ENCODE measurements around the gene ANKFN1.
"Not testable (repeated sequence)": the region's sequence is repeated elsewhere in the genome, so short reads cannot be mapped to it uniquely, and the experiment has no call there.

ANKFN1 gene

DNA sequence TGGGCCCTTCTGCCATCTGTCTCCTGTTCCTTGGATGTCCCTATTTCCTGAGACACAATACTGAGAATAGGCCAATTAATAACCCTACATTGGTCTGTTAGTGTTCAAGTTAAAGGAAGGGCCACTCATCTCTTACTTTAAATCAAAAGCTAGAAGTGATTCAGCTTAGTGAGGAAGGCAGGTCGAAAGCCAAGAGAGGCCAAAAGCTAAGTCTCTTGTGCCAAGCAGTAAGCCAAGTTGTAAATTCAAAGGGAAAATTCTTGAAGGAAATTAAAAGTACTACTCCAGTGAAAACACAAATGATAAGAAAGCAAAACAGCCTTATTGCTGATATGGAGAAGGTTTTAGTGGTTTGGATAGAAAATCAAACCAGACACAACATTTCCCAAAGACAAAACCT, 28.8 kb downstream of the ANKFN1 start:
- DNase-seq = no peak

DNA sequence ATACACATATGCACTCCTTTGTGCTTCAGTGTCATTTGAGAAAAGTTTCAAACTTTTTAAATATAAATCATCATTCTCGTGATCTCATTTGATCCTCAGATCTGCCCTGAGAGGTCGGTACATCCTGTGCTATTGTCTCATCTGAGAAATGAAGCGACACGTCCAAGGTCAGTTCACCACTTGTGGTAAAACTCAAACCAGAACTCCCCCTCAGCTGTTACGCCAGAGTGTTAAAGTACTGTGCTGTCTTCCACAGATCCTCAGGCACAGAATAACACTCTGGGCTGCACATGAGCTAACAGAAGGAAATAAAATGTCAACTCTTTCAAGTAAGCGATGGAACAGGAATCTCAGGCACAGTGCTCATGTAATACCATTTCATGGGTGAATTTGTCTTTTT, 31.4 kb downstream of the ANKFN1 start:
- DNase-seq = no peak

DNA sequence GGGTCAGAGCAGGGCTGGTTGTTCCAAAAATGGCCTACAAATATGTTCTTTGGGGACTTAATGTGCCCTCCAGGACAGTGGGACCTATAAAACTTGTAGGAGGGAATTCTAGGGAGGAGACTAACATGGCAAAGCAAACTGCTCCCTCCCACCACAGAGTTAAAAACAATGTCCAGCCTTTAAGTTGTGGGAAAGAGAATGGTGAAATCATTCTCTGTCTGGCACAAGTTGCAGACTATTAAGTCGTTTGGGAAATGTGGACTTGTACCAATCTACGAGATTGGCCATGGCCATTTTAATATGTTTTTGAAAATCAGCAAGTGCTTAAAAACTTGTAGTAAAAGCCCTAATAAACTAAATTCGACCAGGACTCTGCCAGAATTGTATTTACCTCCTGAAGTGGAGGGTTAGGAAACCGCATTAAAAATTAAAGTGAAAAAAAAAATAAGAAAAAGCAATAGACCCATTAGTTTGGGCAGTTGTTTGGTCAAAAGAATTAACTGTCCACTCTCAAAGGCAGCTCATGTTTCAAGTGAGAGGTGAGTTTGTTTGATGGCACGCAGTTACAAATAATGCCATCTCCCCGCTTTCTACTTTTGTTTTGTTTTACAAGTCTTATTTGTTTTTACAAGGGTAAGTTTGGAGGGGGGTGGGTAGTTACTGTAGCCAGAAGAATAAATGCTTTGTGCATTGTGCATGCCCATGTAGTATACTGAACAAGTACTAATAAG, 32.4 kb downstream of the ANKFN1 start:
- no peak for DNase-seq

DNA sequence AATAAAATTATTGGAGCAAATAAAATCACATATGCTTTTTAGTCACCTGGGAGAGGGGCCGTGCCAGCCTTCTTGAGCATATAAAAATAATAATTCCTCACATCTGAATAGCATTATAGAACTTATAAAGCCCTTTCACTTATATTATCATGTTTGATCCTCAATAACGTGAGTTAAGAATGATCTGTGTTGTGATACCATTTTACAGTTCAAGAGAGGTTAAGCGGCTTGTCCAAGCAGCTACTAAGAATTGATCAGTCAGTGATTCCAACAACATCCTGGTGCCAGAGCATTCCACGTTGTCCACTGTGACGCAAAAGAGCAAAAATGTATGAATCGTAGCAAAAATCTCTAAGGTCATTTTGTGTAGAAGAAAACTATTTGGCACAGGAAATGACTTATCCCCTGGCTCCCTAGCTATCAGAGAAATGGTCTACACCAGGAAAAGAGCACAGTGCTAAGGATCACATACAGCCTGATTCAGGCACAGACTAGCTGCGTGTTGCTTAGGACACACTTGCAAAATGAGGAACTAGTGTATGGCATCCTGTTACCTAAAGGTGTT, 33.0 kb downstream of the ANKFN1 start:
- no peak for DNase-seq

DNA sequence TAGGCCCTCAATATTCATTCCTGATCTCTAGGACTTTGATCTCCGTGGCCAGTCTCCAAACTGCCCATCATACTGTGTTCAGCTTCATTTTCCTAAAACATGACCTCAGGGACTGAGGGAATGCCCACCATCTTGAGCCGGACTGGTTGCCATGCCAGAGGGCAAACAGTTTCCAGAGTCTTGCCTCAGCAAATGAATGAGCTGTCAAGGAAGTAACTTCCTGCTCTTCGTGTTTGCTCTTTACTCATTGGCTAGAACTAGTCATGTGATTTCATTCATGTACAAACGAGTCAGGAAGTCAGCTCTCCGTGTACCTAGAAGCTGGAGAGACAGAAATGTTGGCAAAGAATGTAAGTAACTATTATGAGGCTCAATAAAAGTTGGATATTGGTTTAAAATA, 50.2 kb downstream of the ANKFN1 start:
- DNase-seq = no peak

DNA sequence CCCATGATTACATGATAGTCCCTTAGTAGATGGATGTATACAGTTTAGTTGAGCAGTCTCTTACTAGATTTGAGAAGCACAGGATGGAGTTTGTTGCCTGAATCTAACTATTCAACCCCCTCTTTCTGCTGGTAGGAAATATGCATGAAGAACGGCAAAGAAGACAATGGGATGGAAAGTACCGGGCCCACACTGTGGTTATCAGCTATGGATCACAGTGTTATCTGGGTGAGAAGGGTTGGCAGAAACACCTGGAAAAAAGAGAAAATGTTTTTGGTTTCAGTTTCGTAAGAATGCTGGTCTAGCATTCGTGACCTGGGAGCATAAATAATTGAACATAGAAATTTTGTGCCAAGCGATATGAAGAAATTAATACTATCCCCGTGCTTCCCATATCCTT, 53.1 kb downstream of the ANKFN1 start:
- no peak for DNase-seq

DNA sequence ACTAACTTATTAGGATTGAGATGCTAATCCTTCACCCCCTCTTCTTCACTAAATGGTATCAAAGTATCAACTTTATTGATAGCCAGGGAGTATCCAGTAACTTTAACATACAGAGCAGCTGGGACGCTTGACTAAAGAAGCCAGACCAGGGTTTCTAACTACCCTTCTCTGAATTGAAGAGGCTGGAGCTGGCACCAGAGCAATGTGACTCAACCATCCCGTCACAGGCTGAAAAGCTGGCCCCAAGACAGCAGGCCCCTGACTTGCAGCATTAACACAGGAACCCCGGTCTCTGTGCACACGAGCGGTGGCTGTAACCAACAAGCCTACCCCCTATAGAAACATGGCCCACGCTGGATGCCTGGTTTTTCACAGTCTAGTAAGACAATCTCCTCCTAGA, 59.8 kb downstream of the ANKFN1 start:
- DNase-seq = no peak

DNA sequence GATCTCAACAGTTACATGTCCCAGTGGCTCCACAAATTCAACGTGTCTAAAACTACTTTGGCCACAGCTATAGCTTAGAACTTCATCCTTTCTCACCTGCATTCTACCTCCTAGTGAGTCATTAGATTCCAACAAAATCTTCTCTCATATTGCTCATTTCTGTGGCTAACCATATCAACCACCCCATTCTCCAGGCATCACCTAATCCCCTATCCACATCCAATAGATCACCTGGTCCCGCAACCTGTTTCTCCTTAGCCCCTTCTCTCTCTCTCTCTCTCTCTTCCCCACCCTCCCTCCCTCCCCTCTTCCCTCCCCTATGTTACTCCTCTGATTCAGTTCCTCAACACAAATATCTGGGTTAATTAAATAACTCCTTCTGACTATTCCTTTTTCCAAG, 64.6 kb downstream of the ANKFN1 start:
- no peak for DNase-seq

DNA sequence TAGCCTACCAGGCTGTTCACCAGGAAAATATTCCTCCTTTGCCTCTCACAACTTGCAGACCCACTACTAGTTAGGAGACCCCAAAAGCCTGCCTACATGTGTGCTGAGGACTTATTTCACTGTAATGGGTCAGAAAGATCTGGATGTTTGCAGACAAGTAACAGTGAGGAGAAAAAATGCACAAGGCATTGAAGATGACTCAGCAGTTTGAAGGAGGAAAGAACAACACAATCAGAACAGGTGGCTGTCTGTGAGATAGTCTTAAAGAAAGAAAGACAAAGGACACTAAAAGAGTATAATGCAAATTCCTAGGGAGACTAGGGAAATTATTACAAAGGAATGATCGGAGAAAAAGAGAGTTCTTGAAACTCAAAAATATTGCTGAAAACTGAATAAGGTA, 69.0 kb downstream of the ANKFN1 start:
- no peak for DNase-seq

DNA sequence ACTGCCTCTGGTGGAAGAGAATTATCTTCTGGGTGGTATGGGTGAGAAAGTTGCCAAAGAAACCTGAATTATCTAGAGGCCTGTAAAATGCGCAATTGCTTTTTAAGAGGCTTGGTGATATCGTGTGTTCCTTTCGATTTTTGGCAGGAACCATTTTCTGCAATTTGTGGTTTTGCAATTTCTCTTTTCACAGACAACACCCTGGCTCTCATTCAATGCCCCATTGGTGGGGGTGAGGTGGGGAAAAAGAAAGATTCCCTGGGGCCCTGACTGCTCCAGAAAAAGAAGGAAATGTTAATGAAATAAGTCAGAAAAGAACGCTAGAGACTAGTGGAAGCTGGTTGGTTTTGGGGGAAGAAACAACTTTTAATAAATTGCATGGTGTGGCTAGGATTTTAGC, 77.4 kb downstream of the ANKFN1 start:
- DNase-seq = no peak

DNA sequence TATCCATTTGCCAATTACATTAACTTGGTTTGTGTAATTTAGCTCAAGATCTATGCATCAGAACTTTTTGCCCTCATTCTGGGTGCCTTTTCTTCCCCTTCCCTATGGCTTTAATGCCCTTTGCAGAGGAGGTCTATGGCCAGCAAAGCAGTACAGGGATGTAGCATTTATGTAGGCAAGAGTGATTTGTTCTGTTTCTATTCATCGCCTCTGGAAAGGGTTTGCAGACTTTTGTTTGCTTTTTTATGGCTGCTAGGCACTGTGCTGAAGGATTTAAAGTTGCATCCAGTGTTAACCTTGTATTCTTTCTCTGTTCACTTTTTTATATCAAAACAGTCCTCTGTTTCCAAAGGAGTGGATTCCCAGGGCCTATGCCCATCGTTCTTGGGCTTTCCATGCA, 78.0 kb downstream of the ANKFN1 start:
- no peak for DNase-seq

DNA sequence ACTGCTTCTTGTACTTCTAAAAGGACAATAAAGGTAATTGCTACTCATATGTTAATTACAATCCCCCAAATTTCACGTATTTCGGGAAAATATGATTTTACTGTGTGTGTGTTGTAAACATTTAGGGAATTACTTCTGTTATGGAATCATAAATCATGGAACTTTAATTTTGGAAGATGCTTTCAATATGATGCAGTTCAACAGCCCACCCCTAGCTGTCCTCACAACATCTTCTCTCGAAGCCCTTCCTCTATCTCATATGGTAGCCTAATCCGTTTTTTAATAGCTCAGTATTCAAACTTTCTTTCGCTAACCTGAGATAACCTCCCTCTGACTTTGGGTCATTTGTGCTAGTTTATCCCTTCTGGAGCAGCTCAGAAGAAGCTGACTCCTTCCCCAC, 78.4 kb downstream of the ANKFN1 start:
- DNase-seq = no peak

DNA sequence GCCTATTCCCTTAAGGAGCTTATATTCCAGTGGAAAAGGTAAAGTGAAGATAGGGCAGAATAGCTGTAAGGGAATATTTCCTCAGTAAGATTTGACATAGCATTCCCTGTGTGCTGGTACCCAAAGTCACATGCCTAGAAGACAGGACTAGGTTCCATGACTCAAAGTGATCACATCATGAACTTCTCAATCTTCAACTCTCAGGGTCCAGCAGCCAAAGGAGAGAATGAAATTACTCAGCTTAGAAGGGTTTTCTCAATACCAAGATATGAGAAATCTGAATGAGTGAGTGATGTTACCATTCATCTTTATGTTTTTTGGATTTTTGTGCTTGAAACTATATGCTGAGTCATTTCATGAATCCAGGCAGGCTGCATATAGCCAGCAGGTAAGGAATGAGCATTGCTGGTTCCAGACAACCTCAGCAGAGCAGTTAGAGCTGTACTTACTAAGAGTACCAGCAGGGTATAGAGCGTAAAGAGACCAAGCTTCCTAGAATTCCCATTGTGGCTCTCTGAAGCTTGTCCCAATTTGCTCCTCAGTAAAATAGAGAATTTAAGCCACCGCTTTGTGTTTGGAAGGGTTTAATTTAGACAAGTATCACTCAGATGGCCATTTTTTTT, 91.1 kb downstream of the ANKFN1 start:
- DNase-seq = no peak

DNA sequence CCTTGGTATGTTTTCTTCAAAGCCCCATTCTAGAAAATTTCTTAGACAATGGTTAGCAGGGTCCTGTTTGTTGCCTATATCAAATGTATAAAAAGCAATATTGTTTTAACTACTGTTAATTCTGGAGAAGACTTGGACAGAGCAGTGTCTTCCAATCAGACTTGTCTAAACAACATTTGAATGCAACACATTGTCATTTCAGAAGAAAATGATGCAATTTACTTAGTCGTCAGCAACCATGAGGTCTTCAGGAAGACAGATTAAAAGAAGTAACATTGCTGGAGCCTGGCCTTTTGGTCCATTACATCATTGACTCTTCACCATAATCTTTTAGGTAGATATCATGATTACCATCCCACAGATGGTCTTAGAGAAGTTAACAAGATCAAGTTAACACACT, 94.5 kb downstream of the ANKFN1 start:
- no peak for DNase-seq

DNA sequence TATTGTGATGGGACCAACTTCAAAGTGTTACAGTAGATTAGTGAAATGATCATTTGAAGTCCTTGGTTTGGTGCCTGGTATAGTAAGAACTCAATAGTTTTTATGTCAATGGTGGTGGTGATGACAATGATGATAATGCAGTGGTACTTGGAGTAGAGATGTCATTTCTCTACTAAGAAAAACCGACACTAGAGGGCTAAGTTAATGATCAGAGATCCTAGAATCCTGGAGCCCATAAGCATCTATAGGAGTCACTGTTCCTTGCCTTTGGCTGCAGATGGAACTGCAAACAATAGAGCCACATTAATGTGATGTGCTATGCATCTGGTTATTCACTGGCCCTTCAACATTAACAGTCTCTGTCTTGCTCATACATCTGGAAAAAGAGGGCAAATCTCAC, 103.8 kb downstream of the ANKFN1 start:
- DNase-seq = no peak

DNA sequence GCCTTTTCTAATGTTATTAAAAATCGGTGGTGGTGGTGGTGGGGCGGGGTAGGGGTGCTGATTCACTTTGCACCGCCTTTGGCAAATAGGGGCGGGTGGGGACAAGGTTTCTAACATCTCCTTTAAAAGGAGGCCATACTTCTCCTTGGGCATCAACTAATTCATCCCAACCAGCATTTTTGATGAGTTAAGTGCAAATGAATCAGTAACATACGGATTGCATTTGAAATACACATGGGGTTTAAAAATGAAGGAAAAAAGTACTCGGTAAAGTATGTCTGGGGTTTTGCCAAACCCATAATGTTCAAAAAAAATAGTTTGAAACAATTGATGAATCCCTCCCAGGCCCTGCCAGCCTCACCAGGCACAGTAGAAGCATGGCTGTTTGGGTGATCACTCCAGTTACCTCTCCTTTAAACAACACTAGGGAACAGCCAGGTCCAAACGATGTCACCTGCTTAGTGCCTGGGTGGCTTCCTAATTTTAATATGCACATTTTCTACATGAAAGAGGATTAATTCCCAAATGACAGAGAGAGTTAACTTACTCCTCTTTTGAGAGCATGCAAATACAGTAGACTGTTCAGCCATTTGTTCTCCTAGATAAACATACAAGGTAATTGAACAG, 107.2 kb downstream of the ANKFN1 start:
- no peak for DNase-seq

DNA sequence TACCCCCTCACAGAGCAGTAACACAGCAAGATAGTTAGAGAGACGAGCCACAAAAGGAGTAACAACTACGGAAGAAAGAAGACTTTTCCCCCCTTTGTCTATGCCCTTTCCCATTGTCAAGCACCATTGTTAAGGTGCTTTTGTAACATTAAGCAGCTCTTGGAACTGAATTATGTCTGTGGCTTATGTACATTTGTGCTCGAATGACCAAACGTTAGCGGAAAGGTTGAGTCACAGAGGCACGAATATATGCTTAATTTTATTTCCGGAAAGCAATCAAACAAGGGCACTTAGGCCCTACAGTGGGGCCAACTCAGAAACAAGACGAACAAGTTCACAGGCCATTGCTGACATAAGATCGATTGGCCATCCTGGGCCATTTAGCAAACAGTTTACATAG, 109.5 kb downstream of the ANKFN1 start:
- no peak for DNase-seq

DNA sequence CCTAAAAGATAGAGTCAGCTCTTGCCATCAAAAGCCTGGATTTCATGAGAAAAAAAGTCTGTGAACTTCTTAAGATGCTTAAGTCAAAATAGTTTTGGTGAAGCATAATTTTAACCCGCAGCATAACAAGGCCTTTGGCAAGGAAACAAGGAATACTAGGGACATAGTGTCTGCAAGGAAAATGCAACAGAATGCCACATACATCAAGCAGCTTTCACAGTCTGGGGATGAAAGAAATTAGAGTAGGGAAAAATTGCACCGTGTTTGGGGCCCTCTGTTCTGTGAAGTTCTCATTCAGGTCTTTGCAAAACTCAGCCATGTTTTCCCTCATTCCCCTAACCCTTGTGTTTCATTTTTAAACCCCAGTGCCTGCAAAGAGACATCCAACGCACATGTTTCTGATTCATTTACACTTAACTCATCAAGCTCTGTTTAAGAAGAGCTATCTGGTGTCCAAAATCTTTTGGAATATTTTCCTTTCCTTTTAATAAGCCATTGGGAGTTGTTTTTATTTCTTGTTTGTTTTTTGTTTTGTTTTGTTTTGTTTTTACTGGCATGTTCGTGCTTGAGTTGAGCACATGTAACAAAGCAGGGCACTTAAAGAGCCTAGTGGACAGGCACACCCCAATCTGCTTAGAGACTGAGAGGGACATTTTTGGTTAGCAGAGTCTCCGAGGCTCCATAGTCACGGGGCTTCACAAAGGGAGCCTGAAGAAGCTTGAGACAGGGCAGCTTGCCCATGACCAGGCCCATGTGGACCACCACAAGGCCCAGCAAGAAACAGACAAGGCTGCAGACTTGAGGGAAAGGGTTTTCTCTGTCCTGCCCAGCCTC, 116.5 kb downstream of the ANKFN1 start:
- no peak for DNase-seq

DNA sequence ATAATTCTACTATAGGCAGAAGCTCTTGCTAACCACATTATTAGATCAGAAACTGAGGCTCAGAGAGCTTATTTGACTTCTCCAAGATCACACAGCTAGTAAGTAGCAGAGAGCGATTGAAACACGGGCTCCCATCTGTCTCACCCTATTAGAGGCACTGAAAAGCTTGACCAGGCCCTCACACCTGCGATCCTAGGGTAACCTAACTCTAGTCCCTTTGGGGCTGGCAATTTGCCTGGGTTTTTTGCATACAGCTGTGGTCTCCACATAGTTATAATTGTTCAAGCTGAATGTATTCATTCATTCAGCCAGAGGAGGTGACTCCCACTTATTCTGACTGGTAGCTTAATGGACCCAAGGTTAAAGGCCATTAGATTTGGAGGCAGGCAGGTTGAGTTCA, 121.2 kb downstream of the ANKFN1 start:
- no peak for DNase-seq

DNA sequence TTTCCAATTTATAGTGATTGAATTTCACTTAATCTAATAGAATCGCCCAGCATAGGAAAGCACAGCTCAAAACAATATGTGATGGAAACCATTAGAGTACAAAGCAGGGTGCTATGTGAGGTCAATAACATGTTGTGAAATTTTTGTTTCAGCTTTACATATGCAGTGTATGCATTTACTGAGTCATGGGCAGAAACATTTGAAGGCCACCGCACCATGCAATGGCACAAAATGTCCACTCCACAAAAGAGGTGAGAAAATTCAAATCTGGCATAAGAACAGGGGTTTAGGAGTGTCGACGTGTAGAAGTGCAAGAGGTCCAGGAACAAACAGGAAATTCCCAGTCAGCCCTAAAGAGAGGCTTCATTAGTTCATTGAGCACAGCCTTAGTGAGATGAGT, 131.2 kb downstream of the ANKFN1 start:
- no peak for DNase-seq

DNA sequence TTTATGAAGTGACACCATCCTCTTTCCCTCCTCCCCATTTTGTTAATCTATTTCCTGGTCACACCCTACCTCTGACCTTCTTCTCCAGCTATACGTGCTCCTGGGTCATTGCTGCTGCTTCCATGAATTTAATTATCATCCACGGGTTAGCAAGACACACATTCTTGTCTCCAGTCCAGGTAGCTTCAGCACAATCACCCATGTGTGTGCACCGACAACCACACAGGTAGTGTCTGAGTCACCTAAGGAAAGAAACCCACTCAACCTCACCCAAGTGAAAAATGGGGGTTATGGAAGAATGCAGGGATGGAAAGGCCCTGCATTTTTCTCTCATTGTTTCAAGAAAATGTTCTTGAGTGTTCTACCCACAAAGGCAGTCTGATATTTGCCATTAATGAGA, 135.5 kb downstream of the ANKFN1 start:
- not testable (repeated sequence) for DNase-seq

DNA sequence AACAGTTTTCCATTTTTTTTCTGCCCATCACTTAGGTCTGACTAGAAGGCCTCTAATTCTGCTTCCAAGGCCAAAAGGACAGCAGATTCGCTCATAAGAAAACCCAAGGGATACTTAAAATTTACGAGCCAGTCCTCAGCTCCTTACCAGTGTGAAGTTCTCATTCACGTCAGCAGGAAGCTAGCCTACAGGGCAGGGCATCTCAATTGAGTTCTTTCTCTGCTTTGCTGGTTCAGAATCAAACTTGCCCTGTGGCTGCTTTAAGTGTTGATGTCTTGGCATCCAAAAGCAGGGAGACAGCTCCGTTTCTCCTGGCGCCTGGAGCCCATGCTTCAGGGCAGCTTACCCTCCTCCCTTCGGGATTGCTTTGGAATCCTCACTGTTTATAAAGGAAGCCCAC, 136.0 kb downstream of the ANKFN1 start:
- no peak for DNase-seq

DNA sequence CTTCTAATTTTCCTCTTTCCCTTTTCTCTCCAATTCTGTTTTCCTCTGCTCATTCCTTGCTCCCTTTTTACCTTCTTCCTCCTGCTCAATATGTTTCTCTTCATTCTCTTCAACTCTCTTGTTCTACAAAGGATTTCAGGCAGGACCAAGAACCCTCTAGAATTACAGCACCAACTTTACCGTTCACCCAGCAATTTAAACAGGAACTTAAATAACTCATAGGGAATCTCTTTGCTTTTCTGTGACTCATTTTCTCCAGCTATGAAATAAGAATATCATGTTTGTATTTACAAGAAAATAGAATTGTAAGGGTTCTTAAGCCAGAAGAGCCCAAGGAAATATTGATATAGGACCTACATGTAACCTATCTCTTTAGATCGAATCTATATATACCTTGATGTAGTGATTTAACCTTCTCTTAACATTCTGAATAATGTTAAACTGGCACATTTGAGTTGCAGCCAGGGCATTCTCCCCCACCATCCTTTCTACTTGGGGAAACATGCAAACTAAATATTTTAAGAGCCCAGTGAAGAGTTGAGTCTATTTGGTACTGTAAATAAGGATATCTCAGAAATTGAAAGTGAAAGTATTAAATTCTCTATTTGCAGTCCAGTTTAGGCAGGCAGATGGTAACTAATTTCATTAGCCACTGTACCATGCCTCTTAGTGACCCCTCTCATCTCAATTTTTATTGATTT, 137.0 kb downstream of the ANKFN1 start:
- no peak for DNase-seq
